KMS-11 (cell line): Measurements from ENCODE around the gene AGBL4.

ENCODE experiments used
- H2AFZ ChIP-seq: fragments of 200-600 bp; sonication (generic); 2 replicates; pipeline ENCODE4 v1.6.1; 2016; ENCODE audit warnings: antibody characterized with exemption, mixed run types, low read depth
- H3K27ac ChIP-seq: fragments of 200-600 bp; sonication (generic); 2 replicates; pipeline ENCODE4 v1.6.1; 2016; ENCODE audit warnings: mild to moderate bottlenecking, mixed run types
- H3K27me3 ChIP-seq: fragments of 200-600 bp; sonication (generic); 2 replicates; pipeline ENCODE4 v1.6.1; 2017; ENCODE audit warnings: mild to moderate bottlenecking, low read depth, mixed run types, moderate library complexity; ENCODE audit not compliant: insufficient read depth
- H3K36me3 ChIP-seq: fragments of 200-600 bp; sonication (generic); 2 replicates; pipeline ENCODE4 v1.6.1; 2017; ENCODE audit warnings: mild to moderate bottlenecking, mixed run types; ENCODE audit not compliant: insufficient read depth
- H3K4me1 ChIP-seq: fragments of 200-600 bp; sonication (generic); 2 replicates; pipeline ENCODE4 v1.6.1; 2016; ENCODE audit warnings: mild to moderate bottlenecking, low read depth, mixed run types; ENCODE audit not compliant: poor library complexity, severe bottlenecking
- H3K4me2 ChIP-seq: fragments of 200-600 bp; sonication (generic); 2 replicates; pipeline ENCODE4 v1.7.0; 2016; ENCODE audit warnings: mild to moderate bottlenecking, mixed run types
- H3K4me3 ChIP-seq: fragments of 200-600 bp; sonication (generic); IDR thresholded peaks from 2 replicates; pipeline ENCODE4 v1.6.1; 2017; ENCODE audit warnings: low read depth, low read length, mixed read lengths; ENCODE audit not compliant: insufficient read depth
- H3K79me2 ChIP-seq: fragments of 200-600 bp; sonication (generic); 2 replicates; pipeline ENCODE4 v1.6.1; 2016; ENCODE audit warnings: low read depth, mixed run types; ENCODE audit not compliant: insufficient read depth
- H3K9ac ChIP-seq: fragments of 200-600 bp; sonication (generic); 2 replicates; pipeline ENCODE4 v1.6.1; 2016; ENCODE audit warnings: mild to moderate bottlenecking, mixed run types
- H4K20me1 ChIP-seq: fragments of 200-600 bp; sonication (generic); 2 replicates; pipeline ENCODE4 v1.6.1; 2016; ENCODE audit warnings: mild to moderate bottlenecking, mixed run types; ENCODE audit not compliant: insufficient read depth
- CTCF ChIP-seq: fragments of 200-600 bp; sonication (generic); conservative IDR thresholded peaks from 2 replicates; pipeline ENCODE4 v1.6.1; 2017; ENCODE audit warnings: low read depth, mild to moderate bottlenecking, antibody characterized with exemption, low read length, moderate library complexity, mixed read lengths

AGBL4 gene

GRCh38 chr1:48572646-48573258 is 1451.0 kb downstream of the AGBL4 start:
- Histone ChIP-seq H3K4me2 (no peak overlapping the region), H3K27ac (no peak overlapping the region), H3K4me3 (no peak overlapping the region), H3K27me3 (no peaks in the 10 kb centered on the region), H3K4me1 (no peaks in the 10 kb centered on the region), H2AFZ (no peak overlapping the region), H3K36me3 (no peaks in the 10 kb centered on the region), H3K9ac (no peak overlapping the region), H3K79me2 (no peaks in the 10 kb centered on the region), H4K20me1 (no peaks in the 10 kb centered on the region)
- TF ChIP-seq CTCF, result no peak

- no peak overlapping the region for H2AFZ ChIP-seq
- TF ChIP-seq CTCF, result no peak
Measured at GRCh38 chr1:48572134-48572533, 1451.6 kb downstream of the AGBL4 start.

GRCh38 chr1:48571303-48571987 is 1452.3 kb downstream of the AGBL4 start:
- Histone ChIP-seq H2AFZ (no peak overlapping the region), H4K20me1 (no peaks in the 10 kb centered on the region), H3K4me1 (no peaks in the 10 kb centered on the region), H3K27ac (no peak overlapping the region), H3K9ac (no peak overlapping the region), H3K79me2 (no peaks in the 10 kb centered on the region), H3K36me3 (no peaks in the 10 kb centered on the region), H3K4me2 (no peak overlapping the region), H3K4me3 (no peak overlapping the region), H3K27me3 (no peaks in the 10 kb centered on the region)
- no peak for TF ChIP-seq CTCF

More at GRCh38 chr1:48572134-48572533, 1451.6 kb downstream of the AGBL4 start:
- H3K27ac ChIP-seq, result no peak overlapping the region
- H3K4me2 ChIP-seq, result no peak overlapping the region
- no peak overlapping the region for H3K9ac ChIP-seq
- no peaks in the 10 kb centered on the region for H4K20me1 ChIP-seq
- no peak overlapping the region for H3K4me3 ChIP-seq
- H3K36me3 ChIP-seq, result no peaks in the 10 kb centered on the region
- no peaks in the 10 kb centered on the region for H3K79me2 ChIP-seq
- no peaks in the 10 kb centered on the region for H3K27me3 ChIP-seq
- no peaks in the 10 kb centered on the region for H3K4me1 ChIP-seq

- H3K4me2 ChIP-seq, result no peak overlapping the region
- no peak for TF ChIP-seq CTCF
- H3K27me3 ChIP-seq, result no peaks in the 10 kb centered on the region
- H3K4me3 ChIP-seq, result no peak overlapping the region
- H3K9ac ChIP-seq, result no peak overlapping the region
- no peaks in the 10 kb centered on the region for H4K20me1 ChIP-seq
- no peaks in the 10 kb centered on the region for H3K79me2 ChIP-seq
- no peak overlapping the region for H3K27ac ChIP-seq
- no peaks in the 10 kb centered on the region for H3K4me1 ChIP-seq
- no peaks in the 10 kb centered on the region for H3K36me3 ChIP-seq
- H2AFZ ChIP-seq, result no peak overlapping the region
Measured at GRCh38 chr1:48570568-48570967, 1453.2 kb downstream of the AGBL4 start.
